ENCODE results near the gene DLST. TPM values are rescaled to one million over a fixed set of nuclear protein-coding genes. Genes with fewer than 3 reads are reported as not detected.

The DLST gene
- total RNA-seq, 1 experiment from 2014 or later = 145 TPM

DNA sequence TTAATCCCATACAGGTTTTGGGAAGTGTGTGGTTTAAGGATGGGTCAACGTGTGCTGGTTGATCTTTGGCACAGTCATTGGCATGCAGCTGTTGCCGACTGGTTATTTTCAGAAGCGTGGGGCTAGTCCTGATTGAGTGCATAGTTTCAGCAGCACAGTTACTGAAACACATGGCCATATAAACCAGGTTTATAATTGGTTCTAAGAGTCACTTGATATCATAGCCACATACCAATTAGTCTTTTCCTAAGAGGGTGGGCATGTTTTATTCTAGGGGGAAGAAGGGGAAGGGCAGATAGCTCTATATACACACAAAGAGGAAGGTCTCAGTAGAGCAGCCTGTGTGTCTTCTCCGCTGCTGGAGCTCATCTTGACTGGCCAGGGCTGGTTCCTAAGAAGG lies 52.3 kb downstream of the DLST start:
- intact Hi-C loops (cut with micrococcal nuclease; ENCODE audit: unreplicated experiment) = no loop called here
- H3K4me3 ChIP-seq (ENCODE audit: low read depth, low read length, poor library complexity, severe bottlenecking) = no peak overlapping the region
- TF ChIP-seq, protein P1, sequence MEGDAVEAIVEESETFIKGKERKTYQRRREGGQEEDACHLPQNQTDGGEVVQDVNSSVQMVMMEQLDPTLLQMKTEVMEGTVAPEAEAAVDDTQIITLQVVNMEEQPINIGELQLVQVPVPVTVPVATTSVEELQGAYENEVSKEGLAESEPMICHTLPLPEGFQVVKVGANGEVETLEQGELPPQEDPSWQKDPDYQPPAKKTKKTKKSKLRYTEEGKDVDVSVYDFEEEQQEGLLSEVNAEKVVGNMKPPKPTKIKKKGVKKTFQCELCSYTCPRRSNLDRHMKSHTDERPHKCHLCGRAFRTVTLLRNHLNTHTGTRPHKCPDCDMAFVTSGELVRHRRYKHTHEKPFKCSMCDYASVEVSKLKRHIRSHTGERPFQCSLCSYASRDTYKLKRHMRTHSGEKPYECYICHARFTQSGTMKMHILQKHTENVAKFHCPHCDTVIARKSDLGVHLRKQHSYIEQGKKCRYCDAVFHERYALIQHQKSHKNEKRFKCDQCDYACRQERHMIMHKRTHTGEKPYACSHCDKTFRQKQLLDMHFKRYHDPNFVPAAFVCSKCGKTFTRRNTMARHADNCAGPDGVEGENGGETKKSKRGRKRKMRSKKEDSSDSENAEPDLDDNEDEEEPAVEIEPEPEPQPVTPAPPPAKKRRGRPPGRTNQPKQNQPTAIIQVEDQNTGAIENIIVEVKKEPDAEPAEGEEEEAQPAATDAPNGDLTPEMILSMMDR (conservative IDR thresholded peaks at IDR 0.05; ENCODE audit: low read depth, low read length) = no peak
- TF ChIP-seq EZH2 (IDR thresholded peaks at IDR 0.05; ENCODE audit: borderline replicate concordance, low read depth, low read length, poor library complexity, severe bottlenecking) = no peak
- ChIA-PET POLR2A (ENCODE audit: low non-redundant PET) (no interaction called here), CTCF (no interaction called here)
- H3K36me3 ChIP-seq (ENCODE audit: insufficient read depth, low read length, poor library complexity, severe bottlenecking) = no peaks in the 10 kb centered on the region
- BruUV-seq (replicated peaks) = no TSS peak
- no peak overlapping the region for H3K27ac ChIP-seq (ENCODE audit: low read depth, low read length, poor library complexity, severe bottlenecking)
- no peaks in the 10 kb centered on the region for H3K27me3 ChIP-seq (replicated peaks; ENCODE audit: insufficient read depth, low read depth, low read length, poor library complexity)
- H3K9me3 ChIP-seq (ENCODE audit: low read depth, low read length, poor library complexity, severe bottlenecking) = no peaks in the 10 kb centered on the region
- no peaks in the 10 kb centered on the region for H3K4me1 ChIP-seq (ENCODE audit: insufficient read depth, low read length, poor library complexity, severe bottlenecking)
- no peak for DNase-seq (ENCODE audit: low spot score)

DNA sequence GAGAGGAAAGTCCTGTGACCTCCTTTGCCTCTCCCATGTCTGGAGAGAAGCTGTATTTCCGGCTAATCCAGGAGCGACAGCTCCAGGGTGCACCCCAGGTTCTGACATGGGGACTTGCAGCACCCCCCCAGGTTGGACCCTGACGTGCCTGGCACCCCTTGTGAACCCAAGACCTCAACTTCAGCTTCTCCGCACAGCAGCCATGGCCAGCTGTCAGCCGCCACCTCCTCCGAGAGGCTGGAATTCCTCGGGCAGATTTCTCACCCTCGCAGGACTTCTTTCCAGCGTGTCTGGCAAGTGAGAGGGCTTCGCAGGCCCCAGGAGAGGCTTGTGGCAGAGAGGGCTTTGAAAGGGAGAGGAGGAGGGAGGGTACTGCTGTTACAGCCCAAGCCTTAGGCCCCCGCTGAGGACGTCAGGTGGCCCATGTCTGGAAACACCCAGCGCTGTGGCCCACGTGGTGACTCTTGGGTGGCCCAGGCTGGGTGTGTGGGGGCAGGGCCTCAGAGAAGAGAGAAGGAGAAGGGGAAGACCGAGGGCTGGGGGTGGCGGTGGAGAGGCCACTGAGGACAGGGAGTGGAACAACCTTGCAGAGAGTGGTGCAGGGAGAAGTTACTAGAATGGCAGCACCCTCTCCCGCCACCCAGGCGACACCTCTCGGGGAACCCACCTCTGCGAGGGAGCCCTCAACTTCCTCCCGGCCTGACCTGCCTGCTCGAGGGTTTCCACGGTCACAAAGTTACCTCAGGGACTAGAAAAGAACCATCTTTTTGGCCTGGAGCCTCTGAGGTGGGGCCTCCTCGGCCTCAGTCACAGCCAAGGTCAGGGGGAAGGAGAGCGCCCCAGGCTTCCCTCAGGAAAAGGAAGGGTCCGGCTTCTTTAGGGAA lies 53.0 kb downstream of the DLST start:
- CTCF ChIA-PET = interaction anchor here (0.6 to 1.7 kb wide), 2 partner anchors 11 to 367 kb away, joined by 6 to 8 read pairs; no protein-coding TSS in a partner anchor
- H3K4me1 ChIP-seq (ENCODE audit: insufficient read depth, low read length, poor library complexity, severe bottlenecking) = no peaks in the 10 kb centered on the region
- no peaks in the 10 kb centered on the region for H3K9me3 ChIP-seq (ENCODE audit: low read depth, low read length, poor library complexity, severe bottlenecking)
- H3K4me3 ChIP-seq (ENCODE audit: low read depth, low read length, poor library complexity, severe bottlenecking) = no peak overlapping the region
- BruUV-seq (replicated peaks) = no TSS peak
- no peaks in the 10 kb centered on the region for H3K27me3 ChIP-seq (replicated peaks; ENCODE audit: insufficient read depth, low read depth, low read length, poor library complexity)
- intact Hi-C loops (cut with micrococcal nuclease; ENCODE audit: unreplicated experiment) = no loop called here
- no peak for DNase-seq (ENCODE audit: low spot score)
- TF ChIP-seq, protein P1 (conservative IDR thresholded peaks at IDR 0.05; ENCODE audit: low read depth, low read length) = no peak
- no peak for TF ChIP-seq EZH2 (IDR thresholded peaks at IDR 0.05; ENCODE audit: borderline replicate concordance, low read depth, low read length, poor library complexity, severe bottlenecking)
- POLR2A ChIA-PET (ENCODE audit: low non-redundant PET) = no interaction called here
- H3K36me3 ChIP-seq (ENCODE audit: insufficient read depth, low read length, poor library complexity, severe bottlenecking) = no peaks in the 10 kb centered on the region
- H3K27ac ChIP-seq (ENCODE audit: low read depth, low read length, poor library complexity, severe bottlenecking) = no peak overlapping the region

DNA sequence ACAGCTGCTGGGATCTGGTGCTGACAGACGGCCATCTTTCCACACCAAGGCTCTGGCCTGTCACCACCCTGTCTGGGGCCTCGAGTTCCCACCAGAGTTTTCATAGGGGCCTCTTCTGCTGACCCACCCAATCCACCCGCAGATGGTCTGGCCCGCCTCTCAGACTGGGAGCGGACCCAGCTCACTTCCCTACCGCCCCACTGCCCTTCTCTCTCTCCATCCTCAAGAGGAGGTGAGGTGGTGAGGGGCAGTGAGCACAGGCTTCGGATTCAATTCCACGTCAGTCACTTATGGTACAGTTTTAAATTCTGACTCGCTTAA lies 53.6 kb downstream of the DLST start:
- intact Hi-C loops (cut with micrococcal nuclease; ENCODE audit: unreplicated experiment) = no loop called here
- no peaks in the 10 kb centered on the region for H3K4me1 ChIP-seq (ENCODE audit: insufficient read depth, low read length, poor library complexity, severe bottlenecking)
- no peaks in the 10 kb centered on the region for H3K27me3 ChIP-seq (replicated peaks; ENCODE audit: insufficient read depth, low read depth, low read length, poor library complexity)
- ChIA-PET CTCF (interaction anchor here (0.6 to 1.7 kb wide), 2 partner anchors 10 to 367 kb away, joined by 6 to 8 read pairs; no protein-coding TSS in a partner anchor), POLR2A (ENCODE audit: low non-redundant PET) (no interaction called here)
- TF ChIP-seq, protein P1 (conservative IDR thresholded peaks at IDR 0.05; ENCODE audit: low read depth, low read length) = no peak
- TF ChIP-seq EZH2 (IDR thresholded peaks at IDR 0.05; ENCODE audit: borderline replicate concordance, low read depth, low read length, poor library complexity, severe bottlenecking) = no peak
- no peak overlapping the region for H3K4me3 ChIP-seq (ENCODE audit: low read depth, low read length, poor library complexity, severe bottlenecking)
- no peak for DNase-seq (ENCODE audit: low spot score)
- no peaks in the 10 kb centered on the region for H3K9me3 ChIP-seq (ENCODE audit: low read depth, low read length, poor library complexity, severe bottlenecking)
- H3K36me3 ChIP-seq (ENCODE audit: insufficient read depth, low read length, poor library complexity, severe bottlenecking) = no peaks in the 10 kb centered on the region
- BruUV-seq (replicated peaks) = no TSS peak
- H3K27ac ChIP-seq (ENCODE audit: low read depth, low read length, poor library complexity, severe bottlenecking) = no peak overlapping the region

Measured in A673 (cell line).